HG02678 (cell line): ENCODE measurements around the gene DNAH14.
"Not testable (repeated sequence)": the region's sequence is repeated elsewhere in the genome, so short reads cannot be mapped to it uniquely, and the experiment has no call there.

Experiments used
- ATAC-seq: cut with Tn5 transposase; IDR thresholded peaks from one replicate; pipeline ENCODE4 v1.9.1; 2021; ENCODE audit warnings: mild to moderate bottlenecking, moderate library complexity; ENCODE audit not compliant: unreplicated experiment

Gene DNAH14

GRCh38 chr1:225341642-225342041 is 412.2 kb downstream of the DNAH14 start:
- ATAC-seq: no peak

- ATAC-seq: no peak
These were observed 413.2 kb downstream of the DNAH14 start for GRCh38 chr1:225342695-225343094.

GRCh38 chr1:225343618-225344017 is 414.1 kb downstream of the DNAH14 start:
- ATAC-seq: no peak

GRCh38 chr1:225347123-225347683 is 417.7 kb downstream of the DNAH14 start:
- ATAC-seq: peak; percentile 52

GRCh38 chr1:225348400-225348799 is 418.9 kb downstream of the DNAH14 start:
- no peak for ATAC-seq

GRCh38 chr1:225349826-225350225 is 420.4 kb downstream of the DNAH14 start:
- no peak for ATAC-seq

GRCh38 chr1:225350872-225351271 is 421.4 kb downstream of the DNAH14 start:
- no peak for ATAC-seq

GRCh38 chr1:225354906-225355305 is 425.4 kb downstream of the DNAH14 start:
- no peak for ATAC-seq

GRCh38 chr1:225355863-225356262 is 426.4 kb downstream of the DNAH14 start:
- no peak for ATAC-seq

- no peak for ATAC-seq
These were observed 430.6 kb downstream of the DNAH14 start for GRCh38 chr1:225360119-225360518.

GRCh38 chr1:225361176-225361575 is 431.7 kb downstream of the DNAH14 start:
- no peak for ATAC-seq

GRCh38 chr1:225362805-225363204 is 433.3 kb downstream of the DNAH14 start:
- no peak for ATAC-seq

- ATAC-seq: no peak
These were observed 435.0 kb downstream of the DNAH14 start for GRCh38 chr1:225364439-225364838.

- ATAC-seq: no peak
These were observed 436.5 kb downstream of the DNAH14 start for GRCh38 chr1:225366018-225366417.

- ATAC-seq: no peak
These were observed 437.1 kb downstream of the DNAH14 start for GRCh38 chr1:225366552-225366951.

- no peak for ATAC-seq
These were observed 438.6 kb downstream of the DNAH14 start for GRCh38 chr1:225368036-225368552.

GRCh38 chr1:225371366-225372010 is 442.0 kb downstream of the DNAH14 start:
- no peak for ATAC-seq

GRCh38 chr1:225373155-225373554 is 443.7 kb downstream of the DNAH14 start:
- ATAC-seq: no peak

- no peak for ATAC-seq
These were observed 445.5 kb downstream of the DNAH14 start for GRCh38 chr1:225374996-225375395.

- ATAC-seq: no peak
These were observed 449.4 kb downstream of the DNAH14 start for GRCh38 chr1:225378880-225379279.

- no peak for ATAC-seq
These were observed 451.2 kb downstream of the DNAH14 start for GRCh38 chr1:225380691-225381090.

- ATAC-seq: not testable (repeated sequence)
These were observed 457.4 kb downstream of the DNAH14 start for GRCh38 chr1:225386860-225387259.

- ATAC-seq: no peak
These were observed 458.9 kb downstream of the DNAH14 start for GRCh38 chr1:225388372-225388771.
